IgD-negative memory B cell (primary cell): ENCODE measurements around the gene BBIP1. TPM values are rescaled to one million over a fixed set of nuclear protein-coding genes. Genes with fewer than 3 reads are reported as not detected.

Experiments
- H3K27ac Mint-ChIP-seq, 3 donors: one replicate each; pipeline ENCODE4 v1.8.0; 2020 to 2022; ENCODE audit warnings: mild to moderate bottlenecking in 3 of 3, mixed read lengths in 3 of 3, moderate library complexity in 1 of 3
- H3K27me3 Mint-ChIP-seq: one replicate; pipeline ENCODE4 v1.8.0; 2021; ENCODE audit warnings: mixed read lengths
- H3K36me3 Mint-ChIP-seq: one replicate; pipeline ENCODE4 v1.8.0; 2020; ENCODE audit warnings: mild to moderate bottlenecking, mixed read lengths
- H3K4me1 Mint-ChIP-seq, 3 donors: one replicate each; pipeline ENCODE4 v1.8.0; 2020 to 2022; ENCODE audit warnings: mixed read lengths in 3 of 3, mild to moderate bottlenecking in 1 of 3
- H3K4me3 Mint-ChIP-seq, 4 donors: one replicate each; pipeline ENCODE4 v1.8.0; 2020 to 2022; ENCODE audit warnings: mild to moderate bottlenecking in 4 of 4, mixed read lengths in 4 of 4, moderate library complexity in 3 of 4
- H3K9me3 Mint-ChIP-seq, 3 donors: one replicate each; pipeline ENCODE4 v1.8.0; 2020 to 2021; ENCODE audit warnings: mixed read lengths in 3 of 3, mild to moderate bottlenecking in 1 of 3
- polyA plus RNA-seq: library from polyadenylated mRNA; unstranded; fragments of 300-500 nt; fragmentation: Illumina TruSeq; gene quantifications from one replicate; pipeline ENCODE4 v1.2.3, GENCODE V29; 2021

The BBIP1 gene
- polyA plus RNA-seq, 1 donor from 2014 or later: 17.6 TPM

- H3K4me1 Mint-ChIP-seq: peaks cover 11 to 23% (median 22%) of the 10 kb centered on the region in 3 donors
- H3K27ac Mint-ChIP-seq: no peak overlapping the region
- H3K9me3 Mint-ChIP-seq: no peaks in the 10 kb centered on the region
- no peaks in the 10 kb centered on the region for H3K36me3 Mint-ChIP-seq
- no peak overlapping the region for H3K4me3 Mint-ChIP-seq
- H3K27me3 Mint-ChIP-seq: no peaks in the 10 kb centered on the region
These were observed 4.5 kb downstream of the BBIP1 start for GRCh38 chr10:110914431-110914830.

- Mint-ChIP-seq H3K27me3 (no peaks in the 10 kb centered on the region), H3K4me3 (no peak overlapping the region), H3K27ac (peak overlapping the region in 1 of 3 donors; percentile 9)
These were observed 6.6 kb downstream of the BBIP1 start for GRCh38 chr10:110912374-110912773.

GRCh38 chr10:110910138-110910537 lies 8.8 kb downstream of the BBIP1 start:
- Mint-ChIP-seq H3K9me3 (no peaks in the 10 kb centered on the region), H3K36me3 (no peaks in the 10 kb centered on the region), H3K27ac (peak overlapping the region in 1 of 3 donors; percentile 20), H3K27me3 (no peaks in the 10 kb centered on the region), H3K4me1 (peaks cover under 1 to 8% (median 5%) of the 10 kb centered on the region in 3 donors), H3K4me3 (no peak overlapping the region)

More at GRCh38 chr10:110912374-110912773, 6.6 kb downstream of the BBIP1 start:
- H3K4me1 Mint-ChIP-seq: peaks cover 4 to 17% (median 14%) of the 10 kb centered on the region in 3 donors
- H3K9me3 Mint-ChIP-seq: no peaks in the 10 kb centered on the region
- H3K36me3 Mint-ChIP-seq: no peaks in the 10 kb centered on the region

GRCh38 chr10:110903280-110904278 lies 15.4 kb downstream of the BBIP1 start:
- Mint-ChIP-seq H3K27me3 (no peaks in the 10 kb centered on the region), H3K4me3 (no peak overlapping the region)

GRCh38 chr10:110901954-110902819 lies 16.8 kb downstream of the BBIP1 start:
- H3K9me3 Mint-ChIP-seq: no peaks in the 10 kb centered on the region
- no peak overlapping the region for H3K4me3 Mint-ChIP-seq
- H3K27ac Mint-ChIP-seq: peak overlapping the region in 1 of 3 donors; percentile 37
- H3K27me3 Mint-ChIP-seq: no peaks in the 10 kb centered on the region
- H3K4me1 Mint-ChIP-seq: peaks cover 5 to 9% (median 7%) of the 10 kb centered on the region in 3 donors
- H3K36me3 Mint-ChIP-seq: peaks cover 2% of the 10 kb centered on the region

More at GRCh38 chr10:110903280-110904278, 15.4 kb downstream of the BBIP1 start:
- H3K36me3 Mint-ChIP-seq: peaks cover 2% of the 10 kb centered on the region
- H3K27ac Mint-ChIP-seq: peak overlapping the region in 1 of 3 donors; percentile 37
- H3K4me1 Mint-ChIP-seq: peaks cover 5 to 9% (median 7%) of the 10 kb centered on the region in 3 donors
- H3K9me3 Mint-ChIP-seq: no peaks in the 10 kb centered on the region

- Mint-ChIP-seq H3K36me3 (peaks cover 2% of the 10 kb centered on the region), H3K4me1 (peaks cover 11 to 15% (median 12%) of the 10 kb centered on the region in 3 donors), H3K4me3 (no peak overlapping the region), H3K27ac (no peak overlapping the region), H3K27me3 (no peaks in the 10 kb centered on the region), H3K9me3 (no peaks in the 10 kb centered on the region)
These were observed 18.0 kb downstream of the BBIP1 start for GRCh38 chr10:110900983-110901382.

- H3K27ac Mint-ChIP-seq: no peak overlapping the region
- H3K4me1 Mint-ChIP-seq: peaks cover 18 to 26% (median 25%) of the 10 kb centered on the region in 3 donors
- no peaks in the 10 kb centered on the region for H3K27me3 Mint-ChIP-seq
- H3K4me3 Mint-ChIP-seq: no peak overlapping the region
- H3K9me3 Mint-ChIP-seq: no peaks in the 10 kb centered on the region
- no peaks in the 10 kb centered on the region for H3K36me3 Mint-ChIP-seq
These were observed 20.6 kb downstream of the BBIP1 start for GRCh38 chr10:110898391-110898790.

- Mint-ChIP-seq H3K27me3 (no peaks in the 10 kb centered on the region), H3K36me3 (no peaks in the 10 kb centered on the region), H3K4me3 (no peak overlapping the region), H3K4me1 (peaks cover 14 to 30% (median 23%) of the 10 kb centered on the region in 3 donors), H3K9me3 (no peaks in the 10 kb centered on the region), H3K27ac (no peak overlapping the region)
These were observed 21.8 kb downstream of the BBIP1 start for GRCh38 chr10:110897184-110897583.

GRCh38 chr10:110893559-110894179 lies 25.3 kb downstream of the BBIP1 start:
- Mint-ChIP-seq H3K36me3 (no peaks in the 10 kb centered on the region), H3K4me3 (no peak overlapping the region)

GRCh38 chr10:110892602-110893288 lies 26.2 kb downstream of the BBIP1 start:
- Mint-ChIP-seq H3K27me3 (no peaks in the 10 kb centered on the region), H3K27ac (no peak overlapping the region), H3K9me3 (no peaks in the 10 kb centered on the region), H3K4me1 (peaks cover 17 to 33% (median 26%) of the 10 kb centered on the region in 3 donors), H3K36me3 (no peaks in the 10 kb centered on the region), H3K4me3 (no peak overlapping the region)

More at GRCh38 chr10:110893559-110894179, 25.3 kb downstream of the BBIP1 start:
- Mint-ChIP-seq H3K27me3 (no peaks in the 10 kb centered on the region), H3K4me1 (peaks cover 17 to 33% (median 26%) of the 10 kb centered on the region in 3 donors), H3K27ac (peak overlapping the region in 2 of 3 donors; percentile 38 to 50), H3K9me3 (no peaks in the 10 kb centered on the region)

GRCh38 chr10:110887560-110887959 lies 31.4 kb downstream of the BBIP1 start:
- no peaks in the 10 kb centered on the region for H3K27me3 Mint-ChIP-seq
- H3K4me3 Mint-ChIP-seq: no peak overlapping the region
- H3K27ac Mint-ChIP-seq: no peak overlapping the region
- H3K36me3 Mint-ChIP-seq: no peaks in the 10 kb centered on the region
- H3K4me1 Mint-ChIP-seq: peaks cover 11 to 27% (median 24%) of the 10 kb centered on the region in 3 donors
- H3K9me3 Mint-ChIP-seq: no peaks in the 10 kb centered on the region

GRCh38 chr10:110885932-110886674 lies 32.9 kb downstream of the BBIP1 start:
- Mint-ChIP-seq H3K4me1 (peaks cover 13 to 36% (median 31%) of the 10 kb centered on the region in 3 donors), H3K27ac (peak overlapping the region in 1 of 3 donors; percentile 18), H3K9me3 (no peaks in the 10 kb centered on the region), H3K4me3 (no peak overlapping the region), H3K27me3 (no peaks in the 10 kb centered on the region), H3K36me3 (no peaks in the 10 kb centered on the region)

- Mint-ChIP-seq H3K4me1 (peaks cover 18 to 47% (median 41%) of the 10 kb centered on the region in 3 donors), H3K4me3 (no peak overlapping the region), H3K9me3 (no peaks in the 10 kb centered on the region), H3K27ac (peak overlapping the region in 2 of 3 donors; percentile 23 to 86), H3K36me3 (peaks cover 2% of the 10 kb centered on the region), H3K27me3 (no peaks in the 10 kb centered on the region)
These were observed 35.1 kb downstream of the BBIP1 start for GRCh38 chr10:110883924-110884323.
